WTC11 (cell line): ENCODE measurements around the gene HOXD10. TPM values are rescaled to one million over a fixed set of nuclear protein-coding genes. Genes with fewer than 3 reads are reported as not detected.

Experiments
- ATAC-seq: fragments of 200-7000 bp; cut with Tn5 transposase; 2 replicates; pipeline ENCODE4 v1.10.0; 2021; ENCODE audit warnings: mild to moderate bottlenecking, moderate library complexity
- CTCF ChIA-PET: fragments of 300-600 bp; sonication (Branson Sonifier 250); formaldehyde crosslinking; loops from one replicate; lab custom pipeline; 2021; ENCODE audit warnings: antibody characterized with exemption; lab: Charles Lee
- POLR2A ChIA-PET: fragments of 350-600 bp; sonication (Branson Sonifier 250); formaldehyde crosslinking; loops from one replicate; lab custom pipeline; 2021; ENCODE audit warnings: antibody characterized with exemption; lab: Charles Lee
- DNase-seq: peaks from one replicate; pipeline ENCODE4 v3.0.0; 2021; ENCODE audit warnings: low spot score
- H3K27ac Mint-ChIP-seq: 2 replicates; pipeline ENCODE4 v1.8.0; 2021; ENCODE audit warnings: mixed read lengths
- H3K27me3 Mint-ChIP-seq: 2 replicates; pipeline ENCODE4 v1.8.0; 2021; ENCODE audit warnings: low read depth, mild to moderate bottlenecking, moderate library complexity, mixed read lengths
- H3K36me3 Mint-ChIP-seq: 2 replicates; pipeline ENCODE4 v1.8.0; 2021; ENCODE audit warnings: mixed read lengths
- H3K4me1 Mint-ChIP-seq: 2 replicates; pipeline ENCODE4 v1.8.0; 2022; ENCODE audit warnings: mixed read lengths
- H3K4me3 Mint-ChIP-seq: 2 replicates; pipeline ENCODE4 v1.8.0; 2021; ENCODE audit warnings: mild to moderate bottlenecking, moderate library complexity, mixed read lengths
- H3K9me3 Mint-ChIP-seq: 2 replicates; pipeline ENCODE4 v1.8.0; 2021; ENCODE audit warnings: mixed read lengths
- FOXK1 ChIP-seq: sonication (generic); formaldehyde crosslinking; IDR thresholded peaks from 2 replicates; pipeline ENCODE4 v1.8.0; 2022; ENCODE audit warnings: mild to moderate bottlenecking, moderate library complexity, missing genetic modification reagents
- FOXP1 ChIP-seq: sonication (generic); formaldehyde crosslinking; IDR thresholded peaks from 2 replicates; pipeline ENCODE4 v1.8.0; 2022; ENCODE audit warnings: missing genetic modification reagents, mild to moderate bottlenecking, moderate library complexity, borderline replicate concordance
- HMGA2 ChIP-seq: fragments of 250-450 bp; sonication (Bioruptor Pico); IDR thresholded peaks from 2 replicates; pipeline ENCODE4 v1.4.0; 2021; ENCODE audit warnings: mild to moderate bottlenecking, moderate library complexity
- NFYB ChIP-seq: sonication (generic); formaldehyde crosslinking; conservative IDR thresholded peaks from 2 replicates; pipeline ENCODE4 v1.8.0; 2022; ENCODE audit warnings: low read depth, missing genetic modification reagents
- SP1 ChIP-seq: sonication (generic); formaldehyde crosslinking; conservative IDR thresholded peaks from 2 replicates; pipeline ENCODE4 v1.8.1; 2022; ENCODE audit warnings: missing genetic modification reagents
- ZNF121 ChIP-seq: sonication (generic); formaldehyde crosslinking; IDR thresholded peaks from 2 replicates; pipeline ENCODE4 v1.8.0; 2023; ENCODE audit warnings: missing genetic modification reagents
- ZNF317 ChIP-seq: sonication (generic); formaldehyde crosslinking; IDR thresholded peaks from 2 replicates; pipeline ENCODE4 v1.8.1; 2023; ENCODE audit warnings: low read depth, mild to moderate bottlenecking, moderate library complexity, missing genetic modification reagents, borderline replicate concordance
- ZNF423 ChIP-seq: fragments of 250-450 bp; sonication (Bioruptor Pico); IDR thresholded peaks from 2 replicates; pipeline ENCODE4 v2.1.2; 2022; ENCODE audit warnings: mild to moderate bottlenecking, moderate library complexity
- total RNA-seq: library from RNA; stranded (reverse); gene quantifications from 3 replicates; pipeline ENCODE4 v1.2.3, GENCODE V29; 2021
- TF ChIP-seq, protein P1 (sequence below): sonication (generic); formaldehyde crosslinking; conservative IDR thresholded peaks from 2 replicates; pipeline ENCODE4 v1.8.1; 2023; ENCODE audit warnings: mild to moderate bottlenecking, low read depth, missing genetic modification reagents, moderate library complexity
- TF ChIP-seq, protein P2 (sequence below): sonication (generic); formaldehyde crosslinking; IDR thresholded peaks from 2 replicates; pipeline ENCODE4 v1.8.1; 2022; ENCODE audit warnings: low read depth, mild to moderate bottlenecking, moderate library complexity, missing genetic modification reagents, borderline replicate concordance
- TF ChIP-seq, protein P3 (sequence below): sonication (generic); formaldehyde crosslinking; IDR thresholded peaks from 2 replicates; pipeline ENCODE4 v1.8.1; 2023; ENCODE audit warnings: mild to moderate bottlenecking, missing genetic modification reagents
- TF ChIP-seq, protein P4 (sequence below): sonication (generic); formaldehyde crosslinking; IDR thresholded peaks from 2 replicates; pipeline ENCODE4 v1.8.0; 2023; ENCODE audit warnings: missing genetic modification reagents, mild to moderate bottlenecking, borderline replicate concordance
- TF ChIP-seq, protein P5 (sequence below): sonication (generic); formaldehyde crosslinking; IDR thresholded peaks from 2 replicates; pipeline ENCODE4 v1.8.0; 2022; ENCODE audit warnings: mild to moderate bottlenecking, missing genetic modification reagents
- TF ChIP-seq, protein P6 (sequence below): sonication (generic); formaldehyde crosslinking; IDR thresholded peaks from 2 replicates; pipeline ENCODE4 v1.8.1; 2023; ENCODE audit warnings: mild to moderate bottlenecking, moderate library complexity, missing genetic modification reagents
- TF ChIP-seq, protein P7 (sequence below): sonication (generic); formaldehyde crosslinking; IDR thresholded peaks from 2 replicates; pipeline ENCODE4 v1.8.1; 2023; ENCODE audit warnings: mild to moderate bottlenecking, missing genetic modification reagents, moderate library complexity

Gene HOXD10
- total RNA-seq, 1 experiment from 2014 or later = not detected

DNA sequence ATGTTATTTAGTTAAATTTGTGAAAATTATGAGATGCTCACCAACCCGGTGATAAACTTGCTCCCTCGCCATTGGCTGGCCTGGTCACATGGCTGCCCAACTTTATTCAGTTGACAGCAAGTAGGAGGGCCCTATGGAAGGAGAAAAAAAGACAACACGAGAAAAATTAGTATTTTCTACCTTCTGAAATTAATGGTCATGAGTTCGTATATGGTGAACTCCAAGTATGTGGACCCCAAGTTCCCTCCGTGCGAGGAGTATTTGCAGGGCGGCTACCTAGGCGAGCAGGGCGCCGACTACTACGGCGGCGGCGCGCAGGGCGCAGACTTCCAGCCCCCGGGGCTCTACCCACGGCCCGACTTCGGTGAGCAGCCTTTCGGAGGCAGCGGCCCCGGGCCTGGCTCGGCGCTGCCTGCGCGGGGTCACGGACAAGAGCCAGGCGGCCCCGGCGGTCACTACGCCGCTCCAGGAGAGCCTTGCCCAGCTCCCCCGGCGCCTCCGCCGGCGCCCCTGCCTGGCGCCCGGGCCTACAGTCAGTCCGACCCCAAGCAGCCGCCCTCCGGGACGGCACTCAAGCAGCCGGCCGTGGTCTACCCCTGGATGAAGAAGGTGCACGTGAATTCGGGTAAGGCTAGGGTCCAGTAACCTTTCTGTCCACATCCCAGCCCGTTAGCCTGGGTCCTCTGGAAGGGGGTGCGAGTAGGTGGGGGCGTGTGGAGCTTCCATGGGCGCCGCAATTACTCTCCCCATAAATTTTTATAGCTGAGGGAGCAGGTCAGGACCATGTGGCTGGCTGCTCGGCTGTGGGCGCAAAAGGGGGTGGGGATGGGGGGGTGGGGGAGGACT lies 35.1 kb downstream of the HOXD10 start, which contains the start of gene HOXD4:
HOXD4 (plus strand) TSS at position 109 of the 846 bp plus-strand sequence; CDS start at position 193, 84 bp downstream.
- CTCF ChIA-PET = interaction anchor here (1.2 to 2.0 kb wide), 3 partner anchors 11 to 403 kb away, joined by 4 to 5 read pairs (median 4); no protein-coding TSS in a partner anchor

DNA sequence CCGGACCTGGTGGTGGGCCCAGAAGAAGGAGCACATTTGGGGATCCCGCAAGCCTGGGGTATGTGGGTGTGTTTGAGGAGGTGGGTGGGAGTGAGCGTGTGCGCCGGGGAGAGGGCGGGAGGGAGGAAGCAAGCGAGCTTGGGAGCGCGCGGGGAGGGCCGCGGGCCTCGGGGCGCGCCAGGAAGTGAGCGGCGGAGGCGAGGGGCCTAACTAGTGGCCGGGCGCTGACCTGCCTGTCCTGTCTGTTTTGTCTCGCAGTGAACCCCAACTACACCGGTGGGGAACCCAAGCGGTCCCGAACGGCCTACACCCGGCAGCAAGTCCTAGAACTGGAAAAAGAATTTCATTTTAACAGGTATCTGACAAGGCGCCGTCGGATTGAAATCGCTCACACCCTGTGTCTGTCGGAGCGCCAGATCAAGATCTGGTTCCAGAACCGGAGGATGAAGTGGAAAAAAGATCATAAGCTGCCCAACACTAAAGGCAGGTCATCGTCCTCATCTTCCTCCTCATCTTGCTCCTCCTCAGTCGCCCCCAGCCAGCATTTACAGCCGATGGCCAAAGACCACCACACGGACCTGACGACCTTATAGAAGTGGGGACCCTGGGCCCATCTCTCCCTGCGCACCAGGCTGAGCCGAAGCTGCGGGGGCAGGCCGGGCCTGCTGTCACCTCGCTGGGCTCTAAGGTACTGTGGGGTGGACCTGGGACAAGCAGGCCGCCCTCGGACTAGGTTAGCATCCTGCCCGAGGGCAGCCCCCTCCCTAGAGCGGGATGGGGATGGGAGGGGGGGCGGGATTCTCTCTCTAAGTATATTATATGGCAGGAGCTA lies 36.0 kb downstream of the HOXD10 start:
- POLR2A ChIA-PET = no interaction called here
- CTCF ChIA-PET = interaction anchor here (0.9 to 2.0 kb wide), 4 partner anchors 11 to 402 kb away, joined by 3 to 5 read pairs (median 4); no protein-coding TSS in a partner anchor
- DNase-seq = no peak
- no peak overlapping the region for H3K27ac Mint-ChIP-seq
- peak overlapping the region; percentile 35 for H3K4me3 Mint-ChIP-seq
- H3K27me3 Mint-ChIP-seq = peaks cover 100% of the 10 kb centered on the region
- H3K9me3 Mint-ChIP-seq = no peaks in the 10 kb centered on the region
- H3K4me1 Mint-ChIP-seq = peaks cover 31% of the 10 kb centered on the region
- ATAC-seq = no peak
- H3K36me3 Mint-ChIP-seq = no peaks in the 10 kb centered on the region
- TF ChIP-seq ZNF121 (CRISPR knock-in tag) = no peak
- TF ChIP-seq, protein P1, sequence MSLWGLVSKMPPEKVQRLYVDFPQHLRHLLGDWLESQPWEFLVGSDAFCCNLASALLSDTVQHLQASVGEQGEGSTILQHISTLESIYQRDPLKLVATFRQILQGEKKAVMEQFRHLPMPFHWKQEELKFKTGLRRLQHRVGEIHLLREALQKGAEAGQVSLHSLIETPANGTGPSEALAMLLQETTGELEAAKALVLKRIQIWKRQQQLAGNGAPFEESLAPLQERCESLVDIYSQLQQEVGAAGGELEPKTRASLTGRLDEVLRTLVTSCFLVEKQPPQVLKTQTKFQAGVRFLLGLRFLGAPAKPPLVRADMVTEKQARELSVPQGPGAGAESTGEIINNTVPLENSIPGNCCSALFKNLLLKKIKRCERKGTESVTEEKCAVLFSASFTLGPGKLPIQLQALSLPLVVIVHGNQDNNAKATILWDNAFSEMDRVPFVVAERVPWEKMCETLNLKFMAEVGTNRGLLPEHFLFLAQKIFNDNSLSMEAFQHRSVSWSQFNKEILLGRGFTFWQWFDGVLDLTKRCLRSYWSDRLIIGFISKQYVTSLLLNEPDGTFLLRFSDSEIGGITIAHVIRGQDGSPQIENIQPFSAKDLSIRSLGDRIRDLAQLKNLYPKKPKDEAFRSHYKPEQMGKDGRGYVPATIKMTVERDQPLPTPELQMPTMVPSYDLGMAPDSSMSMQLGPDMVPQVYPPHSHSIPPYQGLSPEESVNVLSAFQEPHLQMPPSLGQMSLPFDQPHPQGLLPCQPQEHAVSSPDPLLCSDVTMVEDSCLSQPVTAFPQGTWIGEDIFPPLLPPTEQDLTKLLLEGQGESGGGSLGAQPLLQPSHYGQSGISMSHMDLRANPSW (CRISPR knock-in tag) = no peak
- no peak for TF ChIP-seq FOXP1
- no peak for TF ChIP-seq SP1
- no peak for TF ChIP-seq HMGA2 (CRISPR knock-in tag)
- TF ChIP-seq, protein P2, sequence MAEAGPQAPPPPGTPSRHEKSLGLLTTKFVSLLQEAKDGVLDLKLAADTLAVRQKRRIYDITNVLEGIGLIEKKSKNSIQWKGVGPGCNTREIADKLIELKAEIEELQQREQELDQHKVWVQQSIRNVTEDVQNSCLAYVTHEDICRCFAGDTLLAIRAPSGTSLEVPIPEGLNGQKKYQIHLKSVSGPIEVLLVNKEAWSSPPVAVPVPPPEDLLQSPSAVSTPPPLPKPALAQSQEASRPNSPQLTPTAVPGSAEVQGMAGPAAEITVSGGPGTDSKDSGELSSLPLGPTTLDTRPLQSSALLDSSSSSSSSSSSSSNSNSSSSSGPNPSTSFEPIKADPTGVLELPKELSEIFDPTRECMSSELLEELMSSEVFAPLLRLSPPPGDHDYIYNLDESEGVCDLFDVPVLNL = no peak
- TF ChIP-seq, protein P3, sequence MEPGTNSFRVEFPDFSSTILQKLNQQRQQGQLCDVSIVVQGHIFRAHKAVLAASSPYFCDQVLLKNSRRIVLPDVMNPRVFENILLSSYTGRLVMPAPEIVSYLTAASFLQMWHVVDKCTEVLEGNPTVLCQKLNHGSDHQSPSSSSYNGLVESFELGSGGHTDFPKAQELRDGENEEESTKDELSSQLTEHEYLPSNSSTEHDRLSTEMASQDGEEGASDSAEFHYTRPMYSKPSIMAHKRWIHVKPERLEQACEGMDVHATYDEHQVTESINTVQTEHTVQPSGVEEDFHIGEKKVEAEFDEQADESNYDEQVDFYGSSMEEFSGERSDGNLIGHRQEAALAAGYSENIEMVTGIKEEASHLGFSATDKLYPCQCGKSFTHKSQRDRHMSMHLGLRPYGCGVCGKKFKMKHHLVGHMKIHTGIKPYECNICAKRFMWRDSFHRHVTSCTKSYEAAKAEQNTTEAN (CRISPR knock-in tag) = no peak
- no peak for TF ChIP-seq ZNF317 (CRISPR knock-in tag)

More for the DNA sequence above, 35.1 kb downstream of the HOXD10 start, which contains the start of gene HOXD4:
- POLR2A ChIA-PET = no interaction called here
- Mint-ChIP-seq H3K27ac (no peak within 1 kb of the TSS), H3K27me3 (peaks cover 100% of the 10 kb centered on the region), H3K4me1 (peaks cover 34% of the 10 kb centered on the region), H3K4me3 (peak within 1 kb of the TSS; percentile 45), H3K9me3 (no peaks in the 10 kb centered on the region), H3K36me3 (no peaks in the 10 kb centered on the region)
- TF ChIP-seq ZNF121 (CRISPR knock-in tag) (no peak), ZNF423 (CRISPR knock-in tag) (no peak), NFYB (CRISPR knock-in tag) (0 out of 2 replicates have a peak, but pooled peaks have one; percentile 26), FOXK1 (CRISPR knock-in tag) (no peak)
- TF ChIP-seq, protein P4, sequence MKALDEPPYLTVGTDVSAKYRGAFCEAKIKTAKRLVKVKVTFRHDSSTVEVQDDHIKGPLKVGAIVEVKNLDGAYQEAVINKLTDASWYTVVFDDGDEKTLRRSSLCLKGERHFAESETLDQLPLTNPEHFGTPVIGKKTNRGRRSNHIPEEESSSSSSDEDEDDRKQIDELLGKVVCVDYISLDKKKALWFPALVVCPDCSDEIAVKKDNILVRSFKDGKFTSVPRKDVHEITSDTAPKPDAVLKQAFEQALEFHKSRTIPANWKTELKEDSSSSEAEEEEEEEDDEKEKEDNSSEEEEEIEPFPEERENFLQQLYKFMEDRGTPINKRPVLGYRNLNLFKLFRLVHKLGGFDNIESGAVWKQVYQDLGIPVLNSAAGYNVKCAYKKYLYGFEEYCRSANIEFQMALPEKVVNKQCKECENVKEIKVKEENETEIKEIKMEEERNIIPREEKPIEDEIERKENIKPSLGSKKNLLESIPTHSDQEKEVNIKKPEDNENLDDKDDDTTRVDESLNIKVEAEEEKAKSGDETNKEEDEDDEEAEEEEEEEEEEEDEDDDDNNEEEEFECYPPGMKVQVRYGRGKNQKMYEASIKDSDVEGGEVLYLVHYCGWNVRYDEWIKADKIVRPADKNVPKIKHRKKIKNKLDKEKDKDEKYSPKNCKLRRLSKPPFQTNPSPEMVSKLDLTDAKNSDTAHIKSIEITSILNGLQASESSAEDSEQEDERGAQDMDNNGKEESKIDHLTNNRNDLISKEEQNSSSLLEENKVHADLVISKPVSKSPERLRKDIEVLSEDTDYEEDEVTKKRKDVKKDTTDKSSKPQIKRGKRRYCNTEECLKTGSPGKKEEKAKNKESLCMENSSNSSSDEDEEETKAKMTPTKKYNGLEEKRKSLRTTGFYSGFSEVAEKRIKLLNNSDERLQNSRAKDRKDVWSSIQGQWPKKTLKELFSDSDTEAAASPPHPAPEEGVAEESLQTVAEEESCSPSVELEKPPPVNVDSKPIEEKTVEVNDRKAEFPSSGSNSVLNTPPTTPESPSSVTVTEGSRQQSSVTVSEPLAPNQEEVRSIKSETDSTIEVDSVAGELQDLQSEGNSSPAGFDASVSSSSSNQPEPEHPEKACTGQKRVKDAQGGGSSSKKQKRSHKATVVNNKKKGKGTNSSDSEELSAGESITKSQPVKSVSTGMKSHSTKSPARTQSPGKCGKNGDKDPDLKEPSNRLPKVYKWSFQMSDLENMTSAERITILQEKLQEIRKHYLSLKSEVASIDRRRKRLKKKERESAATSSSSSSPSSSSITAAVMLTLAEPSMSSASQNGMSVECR (CRISPR knock-in tag) = no peak
- TF ChIP-seq, protein P5, sequence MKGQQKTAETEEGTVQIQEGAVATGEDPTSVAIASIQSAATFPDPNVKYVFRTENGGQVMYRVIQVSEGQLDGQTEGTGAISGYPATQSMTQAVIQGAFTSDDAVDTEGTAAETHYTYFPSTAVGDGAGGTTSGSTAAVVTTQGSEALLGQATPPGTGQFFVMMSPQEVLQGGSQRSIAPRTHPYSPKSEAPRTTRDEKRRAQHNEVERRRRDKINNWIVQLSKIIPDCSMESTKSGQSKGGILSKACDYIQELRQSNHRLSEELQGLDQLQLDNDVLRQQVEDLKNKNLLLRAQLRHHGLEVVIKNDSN (CRISPR knock-in tag) = peak; percentile 76; the same call in 1 of the 2 replicates
- TF ChIP-seq, protein P6, sequence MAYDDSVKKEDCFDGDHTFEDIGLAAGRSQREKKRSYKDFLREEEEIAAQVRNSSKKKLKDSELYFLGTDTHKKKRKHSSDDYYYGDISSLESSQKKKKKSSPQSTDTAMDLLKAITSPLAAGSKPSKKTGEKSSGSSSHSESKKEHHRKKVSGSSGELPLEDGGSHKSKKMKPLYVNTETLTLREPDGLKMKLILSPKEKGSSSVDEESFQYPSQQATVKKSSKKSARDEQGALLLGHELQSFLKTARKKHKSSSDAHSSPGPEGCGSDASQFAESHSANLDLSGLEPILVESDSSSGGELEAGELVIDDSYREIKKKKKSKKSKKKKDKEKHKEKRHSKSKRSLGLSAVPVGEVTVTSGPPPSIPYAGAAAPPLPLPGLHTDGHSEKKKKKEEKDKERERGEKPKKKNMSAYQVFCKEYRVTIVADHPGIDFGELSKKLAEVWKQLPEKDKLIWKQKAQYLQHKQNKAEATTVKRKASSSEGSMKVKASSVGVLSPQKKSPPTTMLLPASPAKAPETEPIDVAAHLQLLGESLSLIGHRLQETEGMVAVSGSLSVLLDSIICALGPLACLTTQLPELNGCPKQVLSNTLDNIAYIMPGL (CRISPR knock-in tag) = 0 out of 2 replicates have a peak, but pooled peaks have one; percentile 28
- TF ChIP-seq, protein P7, sequence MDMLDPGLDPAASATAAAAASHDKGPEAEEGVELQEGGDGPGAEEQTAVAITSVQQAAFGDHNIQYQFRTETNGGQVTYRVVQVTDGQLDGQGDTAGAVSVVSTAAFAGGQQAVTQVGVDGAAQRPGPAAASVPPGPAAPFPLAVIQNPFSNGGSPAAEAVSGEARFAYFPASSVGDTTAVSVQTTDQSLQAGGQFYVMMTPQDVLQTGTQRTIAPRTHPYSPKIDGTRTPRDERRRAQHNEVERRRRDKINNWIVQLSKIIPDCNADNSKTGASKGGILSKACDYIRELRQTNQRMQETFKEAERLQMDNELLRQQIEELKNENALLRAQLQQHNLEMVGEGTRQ (CRISPR knock-in tag) = peak; percentile 77
- ATAC-seq = peak; percentile 11
- no peak for DNase-seq
